ENCODE results near the gene RGS12.
"Not testable (repeated sequence)": the region's sequence is repeated elsewhere in the genome, so short reads cannot be mapped to it uniquely, and the experiment has no call there.

RGS12 gene

GRCh38 chr4:3297066-3297859 is 4.4 kb downstream of the RGS12 start:
- FAIRE-seq = no peak

- no peak for FAIRE-seq
Measured at GRCh38 chr4:3299122-3299975, 6.5 kb downstream of the RGS12 start.

- no peak for FAIRE-seq
Measured at GRCh38 chr4:3299976-3300671, 7.3 kb downstream of the RGS12 start.

GRCh38 chr4:3300882-3301281 is 8.1 kb downstream of the RGS12 start:
- FAIRE-seq = not testable (repeated sequence)

GRCh38 chr4:3301450-3302172 is 8.8 kb downstream of the RGS12 start:
- no peak for FAIRE-seq

- no peak for FAIRE-seq
Measured at GRCh38 chr4:3302173-3302785, 9.5 kb downstream of the RGS12 start.

GRCh38 chr4:3302786-3303564 is 10.2 kb downstream of the RGS12 start:
- no peak for FAIRE-seq

GRCh38 chr4:3303565-3303824 is 10.7 kb downstream of the RGS12 start:
- no peak for FAIRE-seq

GRCh38 chr4:3303923-3304710 is 11.3 kb downstream of the RGS12 start:
- FAIRE-seq = no peak

GRCh38 chr4:3304831-3305609 is 12.2 kb downstream of the RGS12 start:
- no peak for FAIRE-seq

- no peak for FAIRE-seq
Measured at GRCh38 chr4:3305610-3306371, 13.0 kb downstream of the RGS12 start.

GRCh38 chr4:3306450-3306849 is 13.6 kb downstream of the RGS12 start:
- no peak for FAIRE-seq

GRCh38 chr4:3307060-3307459 is 14.2 kb downstream of the RGS12 start:
- no peak for FAIRE-seq

- FAIRE-seq = no peak
Measured at GRCh38 chr4:3307486-3307885, 14.7 kb downstream of the RGS12 start.

- FAIRE-seq = no peak
Measured at GRCh38 chr4:3307891-3308575, 15.2 kb downstream of the RGS12 start.

- no peak for FAIRE-seq
Measured at GRCh38 chr4:3308691-3309090, 15.9 kb downstream of the RGS12 start.

GRCh38 chr4:3310301-3311094 is 17.7 kb downstream of the RGS12 start:
- no peak for FAIRE-seq

- FAIRE-seq = no peak
Measured at GRCh38 chr4:3311095-3311372, 18.2 kb downstream of the RGS12 start.

All from TTC549 (cell line).